ENCODE measurements around the gene PRAC2.
A peak's percentile ranks its signal among the peaks of the same experiment; 100 is the strongest.
"Not testable (repeated sequence)": the region's sequence is repeated elsewhere in the genome, so short reads cannot be mapped to it uniquely, and the experiment has no call there.

Gene PRAC2

DNA sequence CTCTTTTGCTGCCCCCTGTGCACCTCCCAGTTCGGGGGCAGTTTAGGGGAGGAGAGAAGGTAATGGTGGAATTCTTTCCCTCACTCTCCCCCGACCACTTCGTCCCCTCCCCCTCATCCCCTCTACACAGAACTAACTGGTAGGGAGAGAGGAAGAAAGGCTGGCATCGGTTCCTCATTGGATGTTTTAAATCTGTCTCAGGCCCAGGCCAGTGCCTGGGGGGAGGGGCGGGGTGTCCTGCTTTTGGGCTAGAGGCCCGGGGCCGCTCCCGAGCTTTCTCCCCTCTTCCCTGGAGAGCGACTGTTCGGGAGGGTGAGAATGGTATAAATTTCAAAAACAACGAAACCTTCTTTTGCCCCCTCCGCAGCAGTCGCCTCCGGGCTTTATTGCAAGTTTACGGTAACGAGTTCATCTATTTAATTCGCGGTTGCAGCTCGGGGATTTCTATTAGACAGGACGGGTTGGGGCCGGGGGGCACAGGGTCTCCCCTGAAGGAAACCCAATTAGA is at the start of gene PRAC2:
Gene PRAC2 (plus strand): TSS at position 271 of the 508 bp plus-strand sequence. CDS start 1,226 bp downstream, outside the sequence.
- DNase-seq: no peak

DNA sequence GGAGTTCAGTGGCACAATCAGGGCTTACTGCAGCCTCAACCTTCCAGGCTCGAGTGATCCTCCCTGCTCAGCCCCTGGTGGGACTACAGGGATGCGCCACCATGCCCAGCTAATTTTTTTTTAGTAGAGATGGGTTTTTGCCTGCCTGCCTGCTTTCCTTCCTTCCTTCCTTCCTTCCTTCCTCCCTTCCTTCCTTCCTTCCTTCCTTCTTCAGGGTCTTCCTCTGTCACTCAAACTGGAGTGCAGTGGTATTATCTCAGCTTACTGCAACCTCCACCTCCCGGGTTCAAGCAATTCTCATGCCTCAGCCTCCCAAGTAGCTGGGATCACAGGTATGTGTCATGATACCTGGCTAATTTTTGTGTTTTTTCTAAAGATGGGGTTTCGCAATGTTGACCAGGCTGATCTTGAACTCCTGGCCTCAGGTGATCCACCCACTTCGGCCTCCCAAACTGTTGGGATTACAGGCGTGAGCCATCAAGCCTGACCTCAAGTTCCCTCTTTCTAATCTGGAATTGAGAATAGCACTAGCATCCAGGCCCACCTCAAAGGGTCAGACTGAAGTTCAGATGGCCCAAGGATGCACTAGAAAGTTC is 45.9 kb upstream of the PRAC2 start:
- DNase-seq: no peak

DNA sequence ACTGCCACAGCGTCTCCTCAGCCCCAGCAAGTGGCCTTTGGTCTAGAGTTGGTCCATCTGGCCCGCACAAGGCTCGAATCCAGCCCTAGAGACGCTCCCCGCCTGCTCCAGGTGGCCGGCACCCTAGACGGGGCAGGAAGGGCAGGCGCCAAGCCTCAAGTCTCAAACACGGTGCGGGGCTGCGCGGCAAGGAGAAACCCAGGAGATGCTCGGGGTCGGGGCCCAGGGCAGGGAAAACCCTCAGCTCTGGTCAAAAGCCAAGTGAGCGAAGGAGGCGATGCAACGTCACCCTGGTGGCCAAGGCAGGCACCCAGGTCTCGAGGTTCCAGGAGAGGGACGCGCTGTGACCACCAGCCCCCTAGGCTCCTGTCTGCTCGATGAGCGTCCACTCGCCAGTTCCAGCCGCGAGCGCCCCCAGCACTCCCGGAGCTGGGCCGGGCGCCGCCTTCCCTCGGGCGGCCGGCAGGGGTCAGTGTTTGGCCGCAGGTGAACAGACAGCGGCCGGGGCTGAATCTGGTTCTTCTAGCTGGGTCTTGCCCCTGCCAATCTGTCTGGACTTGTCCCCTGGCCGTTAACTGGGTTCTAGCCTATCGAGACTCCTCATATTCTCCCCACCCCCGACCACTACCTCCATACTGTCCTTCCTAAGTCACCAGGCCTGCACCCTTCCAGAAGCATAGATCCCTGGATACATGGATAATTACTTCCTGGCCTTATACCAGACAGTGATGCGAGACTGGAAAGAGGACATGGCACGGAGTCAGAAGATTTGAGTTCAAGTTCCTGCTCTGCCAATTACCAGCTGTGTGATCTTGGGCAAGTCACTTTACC is 44.6 kb upstream of the PRAC2 start:
- peak; percentile 51 for DNase-seq

DNA sequence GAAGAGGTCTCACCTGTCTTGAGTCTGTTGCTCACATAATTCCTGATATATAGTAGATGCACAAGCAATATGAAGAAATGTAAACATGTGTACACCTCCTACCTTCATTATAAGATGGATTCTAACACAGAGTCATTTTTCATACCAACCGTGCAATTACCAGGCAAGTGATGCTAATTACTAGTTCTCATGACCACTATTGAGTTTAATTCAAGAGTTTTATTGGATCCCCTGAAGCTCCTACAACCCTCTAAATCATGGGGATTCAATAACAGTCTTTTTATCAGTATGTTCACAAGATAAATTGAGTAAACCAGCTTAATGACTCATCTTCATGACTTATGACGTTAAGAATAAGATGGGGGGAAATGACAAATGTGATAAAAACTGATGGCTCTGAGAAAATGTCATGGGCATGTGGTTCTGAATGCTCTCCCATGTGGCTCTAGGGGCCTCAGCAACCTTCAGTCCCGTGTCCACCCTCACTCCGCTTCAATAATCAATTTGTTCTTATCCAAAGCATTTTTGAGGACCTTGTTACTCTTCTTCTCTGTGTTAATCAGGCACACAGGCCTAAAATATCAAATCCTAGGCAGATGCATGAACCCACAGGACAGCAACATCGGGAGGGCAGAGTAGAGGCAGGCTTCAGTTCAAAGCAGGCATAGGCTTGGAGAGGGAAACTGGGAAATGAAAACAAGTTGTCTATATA is 43.4 kb upstream of the PRAC2 start:
- DNase-seq: no peak

DNA sequence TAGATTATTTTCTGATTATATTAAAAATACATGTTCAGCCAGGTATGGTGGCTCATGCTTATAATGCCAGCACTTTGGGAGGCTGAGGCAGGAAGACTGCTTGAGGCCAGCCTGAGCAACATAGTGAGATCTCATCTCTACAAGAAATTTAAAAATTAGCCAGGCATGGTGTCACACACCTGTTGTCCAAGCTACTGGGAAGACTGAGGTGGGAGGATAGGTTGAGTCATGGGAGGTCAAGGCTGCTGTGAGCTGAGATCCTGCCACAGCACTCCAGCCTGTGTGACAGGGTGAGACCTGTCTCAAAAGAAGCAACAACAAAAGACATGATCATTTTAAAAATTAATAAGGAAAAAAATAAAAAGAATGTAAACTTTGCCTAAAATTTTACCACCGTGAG is 41.4 kb upstream of the PRAC2 start:
- no peak for DNase-seq

DNA sequence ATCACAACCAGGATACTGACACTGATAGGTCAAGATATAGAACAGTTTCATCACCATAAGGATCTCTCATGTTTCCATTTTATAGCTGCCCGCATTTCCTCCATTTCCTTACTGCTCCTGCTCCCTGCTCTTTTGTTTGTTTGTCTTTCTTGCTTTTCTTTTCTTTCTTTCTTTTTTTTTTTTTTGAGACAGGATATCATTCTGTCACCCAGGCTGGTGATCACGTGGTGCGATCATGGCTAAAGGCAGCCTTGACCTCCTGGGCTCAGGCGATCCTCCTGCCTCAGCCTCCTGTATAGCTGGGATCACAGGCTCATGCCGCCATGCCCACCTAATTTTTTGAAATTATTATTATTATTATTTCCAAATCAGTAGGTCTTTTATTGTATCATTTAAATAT is 32.3 kb upstream of the PRAC2 start:
- no peak for DNase-seq

DNA sequence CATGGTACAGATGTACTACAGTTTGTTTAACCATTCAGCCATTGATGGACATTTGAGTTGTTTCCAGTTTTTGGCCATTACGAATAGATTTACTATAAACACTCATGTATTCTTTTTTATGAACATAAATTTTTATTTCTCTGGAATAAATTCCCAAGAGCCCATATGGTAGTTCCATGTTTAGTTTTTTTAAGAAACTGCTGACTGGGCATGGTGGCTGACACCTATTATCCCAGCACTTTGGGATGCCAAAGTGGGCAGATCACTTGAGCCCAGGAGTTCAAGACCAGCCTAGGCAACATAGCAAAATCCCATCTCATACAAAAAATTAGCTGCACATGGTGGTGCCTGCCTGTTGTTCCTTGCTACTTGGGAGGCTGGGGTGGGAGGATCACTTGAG is 30.9 kb upstream of the PRAC2 start:
- DNase-seq: no peak

DNA sequence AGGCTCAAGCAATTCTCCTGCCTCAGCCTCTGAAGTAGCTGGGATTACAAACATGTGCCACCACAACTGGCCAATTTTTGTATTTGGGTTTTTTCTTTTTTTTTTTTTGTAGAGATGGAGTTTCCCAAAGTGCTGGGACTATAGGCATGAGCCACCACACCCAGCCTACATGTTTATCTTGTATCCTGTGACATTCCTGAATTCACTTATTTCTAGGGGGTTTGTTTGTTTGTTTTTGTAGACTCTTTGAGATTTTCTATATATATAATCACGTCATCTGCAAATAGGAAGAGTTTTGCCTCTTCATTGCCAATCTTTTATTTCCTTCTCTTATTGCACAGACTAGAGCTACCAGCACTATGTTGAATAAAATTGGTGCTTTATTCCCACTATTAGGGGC is 29.8 kb upstream of the PRAC2 start:
- DNase-seq: no peak

DNA sequence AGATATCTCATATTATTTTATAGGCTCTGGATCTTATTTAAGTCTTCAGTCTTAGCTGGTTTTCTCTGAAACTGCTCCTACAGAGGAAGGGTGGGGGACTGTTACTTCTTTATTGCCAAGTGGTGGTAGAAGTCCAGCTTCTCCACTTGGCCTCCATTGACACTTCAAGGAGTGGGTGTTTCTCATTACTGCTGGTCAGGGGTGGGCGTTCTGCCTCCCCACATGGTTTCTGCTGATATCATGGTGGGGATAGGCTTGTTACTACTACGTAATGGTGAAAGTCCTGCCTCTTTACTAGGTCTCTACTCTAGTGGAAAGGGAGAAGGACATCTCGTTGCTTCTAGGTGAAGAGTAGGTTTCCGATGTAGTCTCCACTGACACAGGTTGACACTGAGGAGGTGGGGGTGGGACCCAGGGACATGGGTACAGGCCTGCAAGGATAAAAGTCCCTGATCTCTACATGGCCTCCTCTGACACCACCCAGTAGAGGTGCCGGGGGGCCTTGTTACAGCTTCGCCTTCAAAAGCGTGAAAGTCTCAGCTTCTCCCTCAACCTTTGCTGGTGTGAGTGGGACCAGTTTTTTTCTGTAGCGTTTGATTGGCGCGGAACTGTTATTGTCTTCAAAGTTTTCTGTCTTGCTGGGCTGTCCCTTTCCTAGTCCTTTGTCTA is 21.0 kb upstream of the PRAC2 start:
- no peak for DNase-seq

DNA sequence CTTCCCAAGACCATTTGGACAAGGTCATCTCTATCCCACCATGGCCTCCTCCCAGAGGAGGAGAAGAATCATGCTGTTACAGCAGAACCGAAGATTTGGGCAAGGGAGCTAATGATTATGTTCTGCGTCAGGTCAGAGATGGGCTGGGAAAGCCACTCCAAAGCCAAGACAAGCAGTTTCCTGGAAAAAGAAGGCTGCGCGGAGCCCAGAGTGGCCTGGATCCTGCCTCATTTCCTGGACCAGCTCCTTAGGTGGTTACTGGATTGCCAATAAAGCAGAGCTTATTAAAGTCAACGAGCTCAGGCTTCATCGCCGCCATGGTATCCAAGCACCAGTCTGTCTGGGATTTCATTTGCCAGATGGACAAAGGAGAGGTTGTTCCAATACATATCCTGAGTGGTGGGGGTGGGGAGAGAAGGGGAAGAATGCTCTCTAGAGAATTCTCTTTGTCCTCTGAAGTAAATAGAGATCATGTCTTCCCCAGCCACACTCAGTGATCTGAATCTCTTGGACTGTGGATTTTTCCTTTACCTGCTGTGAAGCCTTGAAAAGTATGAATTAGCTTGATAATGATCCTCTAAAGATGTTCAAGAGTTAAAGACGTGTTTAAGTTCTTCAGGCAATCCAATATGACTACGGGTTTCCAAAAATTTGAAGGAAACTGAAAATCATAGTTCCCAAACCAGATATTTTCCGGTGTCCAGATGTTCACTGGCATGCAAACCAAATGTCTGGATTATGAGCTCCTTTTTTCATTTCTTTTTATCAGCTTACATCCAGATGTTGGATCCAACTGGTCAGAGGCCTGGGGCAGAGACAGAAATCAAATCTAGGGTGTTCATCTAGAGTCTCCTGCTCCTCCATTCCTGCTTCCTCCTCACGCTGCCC is 18.4 kb upstream of the PRAC2 start:
- DNase-seq: no peak

DNA sequence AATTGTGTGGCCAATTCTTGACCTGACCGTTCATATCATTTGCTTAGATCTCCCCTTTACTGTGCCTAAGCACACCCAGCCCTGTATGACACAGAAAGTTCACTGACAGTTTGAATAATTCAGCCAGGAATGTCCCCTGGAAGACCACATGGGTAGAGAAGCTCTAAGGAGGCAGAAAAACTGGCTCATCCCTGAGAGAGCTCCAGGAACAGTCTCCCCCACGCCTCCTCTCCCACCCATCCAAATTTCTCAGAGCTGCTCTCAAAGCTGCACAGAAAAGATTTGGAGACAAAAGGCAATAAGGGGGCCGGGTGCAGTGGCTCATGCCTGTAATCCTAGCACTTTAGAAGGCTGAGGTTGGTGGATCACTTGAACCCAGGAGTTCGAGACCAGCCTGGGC is 11.9 kb upstream of the PRAC2 start:
- no peak for DNase-seq

DNA sequence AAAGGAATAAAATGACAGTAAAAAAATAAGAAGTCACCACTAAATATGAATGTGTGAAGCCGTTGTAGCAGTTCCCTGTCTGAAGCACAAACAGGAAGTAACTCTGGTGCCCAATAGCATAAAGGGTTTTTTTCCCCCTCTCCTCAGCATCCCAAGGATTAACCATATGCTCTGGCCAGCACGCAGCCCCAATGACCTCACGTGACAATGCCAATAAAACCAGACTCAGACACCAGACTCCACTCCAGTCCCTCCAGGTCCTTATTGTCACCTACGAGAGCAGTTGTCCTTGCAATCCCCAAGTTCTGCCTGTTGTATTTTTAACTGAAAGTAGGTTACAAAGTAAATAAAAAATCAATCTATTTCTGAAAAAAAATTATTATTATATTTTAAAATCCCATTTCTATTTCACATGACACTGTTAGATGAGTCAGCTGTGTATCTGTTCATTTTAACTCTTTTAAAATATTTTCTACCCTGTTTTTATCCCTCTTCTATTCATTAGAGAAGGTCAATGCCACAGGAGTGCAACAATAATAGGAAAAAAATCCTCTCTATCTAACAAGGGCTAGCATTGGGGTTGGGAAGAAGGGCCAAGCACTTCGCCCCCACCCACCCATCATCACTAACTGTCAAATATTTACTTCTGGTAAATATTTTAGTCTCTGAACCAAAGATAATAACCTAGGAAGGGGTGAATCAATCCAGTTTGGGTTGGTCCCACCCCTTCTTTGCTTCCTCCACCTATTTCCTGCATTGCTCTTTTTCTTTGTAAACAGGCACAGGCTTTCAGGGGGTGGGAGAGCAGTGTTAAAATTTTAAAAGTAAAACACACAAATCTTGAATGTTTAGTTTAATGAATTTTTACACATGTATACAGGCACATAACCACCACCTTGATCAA is 7.2 kb upstream of the PRAC2 start:
- peak; percentile 63 for DNase-seq

DNA sequence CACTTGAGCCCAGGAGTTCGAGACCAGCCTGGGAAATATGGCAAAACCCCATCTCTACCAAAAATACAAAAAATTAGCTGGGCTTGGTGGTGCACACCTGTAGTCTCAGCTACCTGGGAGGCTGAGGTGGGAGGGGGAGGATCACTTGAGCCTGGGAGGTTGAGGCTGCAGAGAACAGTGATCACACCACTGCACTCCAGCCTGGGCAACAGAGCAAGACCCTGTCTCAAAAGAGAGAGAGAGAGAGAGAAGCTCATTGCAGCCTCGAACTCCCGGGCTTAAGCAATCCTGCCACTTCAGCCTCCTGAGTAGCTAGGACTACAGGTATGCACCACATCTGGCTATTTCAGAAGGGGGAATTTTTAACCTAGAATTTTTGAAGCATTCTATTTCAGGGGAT is 6.4 kb upstream of the PRAC2 start:
- not testable (repeated sequence) for DNase-seq

DNA sequence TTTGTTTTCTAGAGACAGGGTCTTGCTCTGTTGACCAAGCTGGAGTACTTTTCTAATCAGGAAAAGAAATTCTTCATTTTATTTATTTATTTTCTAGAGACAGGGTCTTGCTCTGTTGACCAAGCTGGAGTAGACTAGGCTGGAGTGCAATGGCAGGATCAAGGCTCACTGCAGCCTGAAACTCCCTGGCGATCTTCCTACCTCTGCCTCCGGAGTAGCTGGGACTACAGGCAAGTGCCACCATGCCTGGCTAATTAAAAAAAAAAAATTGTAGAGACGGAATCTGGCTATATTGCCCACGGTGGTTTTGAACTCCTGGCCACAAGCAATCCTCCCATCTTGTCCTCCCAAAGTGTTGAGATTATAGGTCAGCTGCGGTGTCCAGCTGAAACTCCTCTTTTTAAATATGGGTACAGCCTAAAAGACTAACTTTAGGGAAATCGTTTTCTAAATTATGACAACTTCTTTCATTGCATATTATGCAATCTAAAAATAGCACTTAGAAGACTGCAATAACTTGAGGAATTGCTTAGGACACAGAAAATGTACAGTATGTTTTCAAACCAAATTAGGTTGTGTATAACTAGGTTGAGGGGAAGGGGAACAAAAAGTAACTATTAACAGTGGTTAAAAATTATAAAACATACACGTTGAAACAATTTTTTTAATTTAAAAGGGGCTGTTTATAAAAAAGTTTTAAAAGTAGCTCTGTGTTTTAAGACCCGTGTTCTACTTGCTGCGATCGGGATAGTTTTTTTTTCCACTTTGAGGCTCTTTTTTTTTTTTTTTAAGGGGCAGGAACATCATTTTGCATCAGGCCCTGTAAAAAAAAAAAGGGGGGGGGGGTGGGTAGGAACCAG is 5.4 kb upstream of the PRAC2 start:
- no peak for DNase-seq

DNA sequence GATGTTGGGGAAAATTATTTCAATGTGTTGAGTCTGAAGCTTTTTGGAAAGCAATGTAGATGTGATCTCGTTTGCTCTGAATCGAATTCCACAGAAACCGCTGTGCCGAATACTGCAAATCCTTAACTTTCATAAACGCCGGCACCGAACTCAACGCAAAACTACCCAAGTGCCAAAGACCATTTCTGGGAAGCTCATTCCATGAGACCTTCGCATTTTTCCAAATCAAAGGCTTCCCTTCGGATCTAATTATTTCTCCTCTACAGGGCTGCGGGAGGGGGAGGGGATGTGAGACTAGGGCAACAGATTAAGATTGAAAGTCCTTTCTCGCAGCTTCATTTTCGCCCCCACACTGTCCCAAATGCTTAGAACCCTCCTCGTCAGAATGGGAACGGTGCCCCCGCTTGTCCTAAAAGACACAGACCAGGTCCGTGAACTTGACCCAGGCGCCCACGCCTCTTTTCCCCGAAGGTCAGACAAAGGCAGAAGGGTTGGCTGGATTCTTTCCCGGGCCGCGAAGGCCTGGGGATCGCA is 4.7 kb upstream of the PRAC2 start:
- no peak for DNase-seq

DNA sequence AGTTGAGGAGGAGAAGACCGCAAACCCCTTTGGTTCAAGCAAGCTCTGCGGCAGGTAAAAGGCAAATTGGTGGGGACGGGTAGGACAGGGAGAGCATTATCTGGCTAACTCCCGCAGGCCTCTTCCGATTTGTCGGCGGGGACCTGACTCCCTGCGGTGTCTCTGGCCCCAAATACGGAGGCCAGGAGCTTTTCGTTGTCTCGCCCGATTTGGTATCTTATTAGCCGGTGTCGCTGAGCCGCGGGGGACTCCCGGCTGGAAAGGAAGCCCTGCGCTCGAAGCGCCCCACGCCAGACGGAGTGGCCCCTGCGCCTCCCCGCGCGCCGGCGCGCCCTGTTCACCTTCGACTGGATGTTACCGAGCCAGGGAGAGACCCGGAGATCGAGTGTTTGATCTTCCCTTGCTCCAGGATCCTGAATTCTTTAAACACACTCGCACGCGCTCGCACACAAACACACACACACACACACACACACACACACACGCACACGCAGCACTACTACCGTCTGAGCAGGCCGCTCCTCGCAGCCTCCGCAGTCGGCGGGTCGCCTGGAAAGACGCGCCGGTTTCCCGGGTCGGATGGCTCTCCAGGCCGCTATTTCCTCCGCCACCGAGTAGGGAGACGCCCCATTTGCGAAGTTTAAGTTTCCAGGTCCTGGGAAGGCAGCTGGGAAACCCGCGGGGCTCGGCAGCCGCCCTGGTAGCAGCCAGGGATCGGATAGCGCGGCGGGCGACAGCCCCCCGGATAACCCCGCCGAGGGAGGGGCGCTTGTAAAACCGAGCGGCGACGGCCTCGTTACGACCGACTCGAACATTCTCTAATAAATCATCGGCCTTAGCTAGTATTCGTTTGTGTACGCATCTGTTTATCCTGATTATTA is 4.0 kb upstream of the PRAC2 start:
- DNase-seq: no peak

DNA sequence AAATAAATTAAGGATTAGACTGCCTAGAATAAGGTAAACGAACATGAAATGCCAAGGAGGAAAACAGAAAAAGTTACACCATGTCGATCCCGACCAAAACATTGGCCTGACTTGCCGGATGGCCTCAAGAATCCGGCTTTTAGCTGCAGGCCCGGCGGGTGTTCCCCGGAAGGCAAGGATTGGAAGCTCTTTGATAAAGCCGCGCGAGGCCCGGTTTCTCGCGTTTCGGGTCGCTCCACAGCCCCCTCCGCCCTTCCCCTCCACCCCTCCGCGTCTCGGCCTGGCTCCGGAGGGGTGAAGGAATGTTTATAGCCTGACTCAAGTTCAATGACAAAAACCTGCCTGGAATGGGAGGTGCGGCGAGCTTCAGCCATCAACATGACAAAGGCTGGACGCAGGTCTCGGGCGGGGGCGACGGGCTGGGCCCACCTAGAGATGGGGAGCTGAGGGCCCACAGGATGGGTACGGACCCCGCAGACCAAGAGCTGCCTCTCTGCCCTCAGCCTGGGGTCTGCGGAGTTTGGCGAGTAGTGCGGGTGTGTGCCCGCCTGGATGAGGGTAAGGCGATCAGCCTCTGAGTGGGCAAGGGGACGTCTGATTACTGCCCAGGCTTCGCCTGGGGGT is 3.2 kb upstream of the PRAC2 start:
- no peak for DNase-seq

All from SHP77 treated with DMSO at 0.1 percent for 48 hours (cell line).